ENCODE data around the gene GHITM. TPM values are rescaled to one million over a fixed set of nuclear protein-coding genes. Genes with fewer than 3 reads are reported as not detected.

The GHITM gene
- total RNA-seq, 1 donor from 2014 or later = 468 TPM

GRCh38 chr10:84184517-84184916 is 45.2 kb downstream of the GHITM start:
- no peak overlapping the region for H3K4me3 ChIP-seq
- H3K4me1 ChIP-seq = no peaks in the 10 kb centered on the region
- H3K36me3 ChIP-seq = no peaks in the 10 kb centered on the region
- intact Hi-C loops (cut with micrococcal nuclease) = no loop called here
- TF ChIP-seq CTCF (IDR thresholded peaks at IDR 0.05; ENCODE audit: borderline replicate concordance) = no peak
- no peak for DNase-seq
- no peak overlapping the region for H3K27ac ChIP-seq (replicated peaks)
- H3K9me3 ChIP-seq (replicated peaks) = no peaks in the 10 kb centered on the region
- peaks cover 44% of the 10 kb centered on the region for H3K27me3 ChIP-seq (ENCODE audit: low read depth)

GRCh38 chr10:84185526-84186175 is 46.3 kb downstream of the GHITM start:
- Histone ChIP-seq H3K9me3 (replicated peaks) (no peaks in the 10 kb centered on the region), H3K27me3 (ENCODE audit: low read depth) (peaks cover 55% of the 10 kb centered on the region), H3K4me1 (no peaks in the 10 kb centered on the region), H3K4me3 (no peak overlapping the region), H3K27ac (replicated peaks) (no peak overlapping the region), H3K36me3 (no peaks in the 10 kb centered on the region)
- intact Hi-C loops (cut with micrococcal nuclease) = no loop called here
- no peak for TF ChIP-seq CTCF (IDR thresholded peaks at IDR 0.05; ENCODE audit: borderline replicate concordance)
- DNase-seq = no peak

- peaks cover 77% of the 10 kb centered on the region for H3K27me3 ChIP-seq (ENCODE audit: low read depth)
- no peak overlapping the region for H3K4me3 ChIP-seq
- H3K36me3 ChIP-seq = no peaks in the 10 kb centered on the region
- H3K9me3 ChIP-seq (replicated peaks) = no peaks in the 10 kb centered on the region
- TF ChIP-seq CTCF (IDR thresholded peaks at IDR 0.05; ENCODE audit: borderline replicate concordance) = no peak
- intact Hi-C loops (cut with micrococcal nuclease) = no loop called here
- peaks cover 2% of the 10 kb centered on the region for H3K4me1 ChIP-seq
- H3K27ac ChIP-seq (replicated peaks) = no peak overlapping the region
- DNase-seq = no peak
Measured at GRCh38 chr10:84188815-84189214, 49.5 kb downstream of the GHITM start.

DNA sequence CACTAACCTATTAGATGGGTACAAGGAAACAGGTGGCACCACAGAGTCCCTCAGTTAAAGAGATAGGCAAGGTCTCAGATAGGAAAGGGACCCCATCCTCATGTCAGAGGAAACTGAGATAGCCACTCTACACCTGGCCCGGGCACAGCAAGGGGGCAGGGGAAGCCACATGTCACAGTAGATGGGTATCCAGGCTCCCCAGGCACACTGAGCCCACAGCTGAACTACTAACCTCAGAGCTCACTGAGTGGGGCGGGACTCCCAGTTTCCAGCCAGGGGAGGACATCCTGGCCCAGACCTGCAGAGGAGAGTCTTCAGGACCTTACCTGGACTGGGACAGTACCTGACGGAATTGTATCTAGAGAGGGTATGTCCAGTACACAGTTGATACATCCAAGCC is 51.3 kb downstream of the GHITM start:
- Histone ChIP-seq H3K9me3 (replicated peaks) (no peaks in the 10 kb centered on the region), H3K4me3 (no peak overlapping the region), H3K27ac (replicated peaks) (no peak overlapping the region), H3K36me3 (no peaks in the 10 kb centered on the region), H3K27me3 (ENCODE audit: low read depth) (peaks cover 79% of the 10 kb centered on the region), H3K4me1 (peaks cover 20% of the 10 kb centered on the region)
- DNase-seq = no peak
- TF ChIP-seq CTCF (IDR thresholded peaks at IDR 0.05; ENCODE audit: borderline replicate concordance) = no peak
- intact Hi-C loops (cut with micrococcal nuclease) = no loop called here

DNA sequence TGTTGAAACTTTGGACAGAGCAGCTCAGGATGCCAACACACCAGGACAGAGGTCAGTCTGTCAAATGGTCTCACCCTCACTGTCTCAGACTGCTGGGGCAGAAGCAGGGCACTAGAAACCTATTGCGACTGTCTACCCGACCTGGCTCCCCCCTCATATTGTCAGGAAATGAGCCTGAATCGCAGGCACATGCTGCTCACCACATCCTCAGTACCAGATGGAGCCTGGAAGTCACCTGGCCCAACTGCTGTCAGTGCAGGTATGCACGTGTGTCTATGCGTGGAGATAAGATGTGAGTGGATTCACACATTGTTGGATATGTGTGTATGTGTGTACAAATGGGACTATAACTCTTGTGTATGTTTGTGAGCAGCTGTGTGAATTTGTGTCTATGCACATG is 51.8 kb downstream of the GHITM start:
- Histone ChIP-seq H3K27ac (replicated peaks) (no peak overlapping the region), H3K9me3 (replicated peaks) (no peaks in the 10 kb centered on the region), H3K4me3 (no peak overlapping the region), H3K27me3 (ENCODE audit: low read depth) (peaks cover 79% of the 10 kb centered on the region), H3K4me1 (peaks cover 20% of the 10 kb centered on the region), H3K36me3 (no peaks in the 10 kb centered on the region)
- DNase-seq = no peak
- no peak for TF ChIP-seq CTCF (IDR thresholded peaks at IDR 0.05; ENCODE audit: borderline replicate concordance)
- intact Hi-C loops (cut with micrococcal nuclease) = no loop called here
